GM12878 (cell line): ENCODE measurements around the gene FGF11. TPM values are rescaled to one million over a fixed set of nuclear protein-coding genes. Genes with fewer than 3 reads are reported as not detected.

Experiments used
- ATAC-seq: fragments of 200-7000 bp; cut with Tn5 transposase; 3 replicates; pipeline ENCODE4 v1.9.1; 2020; ENCODE audit warnings: mild to moderate bottlenecking, moderate library complexity
- BruUV-seq: library from RNA; stranded (reverse); fragments of 400-500 nt; replicated peaks from 2 replicates; lab custom pipeline; 2021; lab: Mats Ljungman, UMichigan
- CTCF ChIA-PET: fragments of 300-600 bp; sonication (Branson Sonifier 250); formaldehyde crosslinking; extraction: SDS; loops from one replicate; lab custom pipeline; 2021; ENCODE audit warnings: inconsistent platforms; lab: Yijun Ruan, JAX
- POLR2A ChIA-PET: fragments of 350-600 bp; formaldehyde crosslinking; extraction: SDS; loops from one replicate; lab custom pipeline; 2021; ENCODE audit warnings: inconsistent platforms; lab: Charles Lee
- RAD21 ChIA-PET: fragments of 300-600 bp; sonication (Branson Sonifier 250); formaldehyde crosslinking; loops from one replicate; lab custom pipeline; 2023; ENCODE audit warnings: antibody characterized with exemption; ENCODE audit not compliant: unreplicated experiment; lab: Charles Lee
- SMC1A ChIA-PET: fragments of 300-600 bp; sonication (Branson Sonifier 250); formaldehyde crosslinking; loops from one replicate; lab custom pipeline; 2023; ENCODE audit not compliant: unreplicated experiment, uncharacterized antibody; lab: Charles Lee
- DNase-seq: peaks from one replicate; pipeline ENCODE4 v3.0.0-alpha.2; 2011; ENCODE audit warnings: low read depth, low spot score
- FAIRE-seq: peaks from 3 replicates; lab custom pipeline; 2011; peaks lifted over from hg19 to GRCh38; lab: Jason Lieb, UNC
- H2AFZ ChIP-seq: 2 replicates; pipeline ENCODE4 v1.6.0; 2011; ENCODE audit warnings: low read depth, low read length, control low read depth; ENCODE audit not compliant: control insufficient read depth
- H3K27ac ChIP-seq: 2 replicates; pipeline ENCODE4 v1.5.1; 2011; ENCODE audit warnings: control low read depth; ENCODE audit not compliant: control insufficient read depth, insufficient read depth
- H3K27me3 ChIP-seq, 2 experiments: replicated peaks in 1 of 2; 2 replicates each; pipeline versions ENCODE4 v1.6.0 to v1.6.1; 2011; ENCODE audit warnings: low read length in 1 of 2; ENCODE audit not compliant: control insufficient read depth in 2 of 2, insufficient read depth in 2 of 2
- H3K36me3 ChIP-seq, 2 experiments: 2 replicates each; pipeline ENCODE4 v1.5.1; 2011; ENCODE audit warnings: low read length in 1 of 2; ENCODE audit not compliant: control insufficient read depth in 2 of 2, insufficient read depth in 2 of 2
- H3K4me1 ChIP-seq: 2 replicates; pipeline ENCODE4 v1.6.1; 2011; ENCODE audit warnings: mild to moderate bottlenecking, low read length, moderate library complexity, mixed read lengths; ENCODE audit not compliant: control insufficient read depth, insufficient read depth
- H3K4me2 ChIP-seq: 2 replicates; pipeline ENCODE4 v1.6.0; 2011; ENCODE audit warnings: control low read depth; ENCODE audit not compliant: control insufficient read depth, insufficient read depth
- H3K4me3 ChIP-seq: fragments of 200-600 bp; sonication (generic); 2 replicates; pipeline ENCODE4 v1.5.1; 2016
- H3K79me2 ChIP-seq: 2 replicates; pipeline ENCODE4 v1.6.0; 2011; ENCODE audit warnings: low read length; ENCODE audit not compliant: control insufficient read depth, insufficient read depth
- H3K9ac ChIP-seq: 2 replicates; pipeline ENCODE4 v1.8.0; 2011; ENCODE audit warnings: low read length, control low read depth, mixed read lengths; ENCODE audit not compliant: control insufficient read depth, insufficient read depth
- H3K9me3 ChIP-seq: replicated peaks from 3 replicates; pipeline ENCODE4 v1.5.1; 2011; ENCODE audit warnings: mild to moderate bottlenecking, low read length; ENCODE audit not compliant: control insufficient read depth, insufficient read depth
- H4K20me1 ChIP-seq: 2 replicates; pipeline ENCODE4 v1.6.0; 2011; ENCODE audit not compliant: control insufficient read depth, insufficient read depth
- BHLHE40 ChIP-seq, 2 experiments: fragments of 450-650 bp in 1 of 2; IDR thresholded peaks; 2 replicates each; pipeline ENCODE4 v1.6.1; 2011 to 2017; ENCODE audit warnings: low read depth in 2 of 2, borderline replicate concordance in 1 of 2, improper control_type of control experiment in 1 of 2, low read length in 1 of 2, mild to moderate bottlenecking in 1 of 2
- CREB1 ChIP-seq: IDR thresholded peaks from 2 replicates; pipeline ENCODE4 v1.6.1; 2012; ENCODE audit warnings: low read depth, mild to moderate bottlenecking, inconsistent platforms
- IRF3 ChIP-seq: fragments of 450-650 bp; IDR thresholded peaks from 2 replicates; pipeline ENCODE4 v1.6.1; 2014; ENCODE audit warnings: mild to moderate bottlenecking
- LARP7 ChIP-seq: fragments of 450-650 bp; IDR thresholded peaks from 2 replicates; pipeline ENCODE4 v1.6.1; 2017; ENCODE audit warnings: mild to moderate bottlenecking
- MLLT1 ChIP-seq: fragments of 450-650 bp; IDR thresholded peaks from 2 replicates; pipeline ENCODE4 v1.6.1; 2016; ENCODE audit warnings: mild to moderate bottlenecking
- MXI1 ChIP-seq: fragments of 150-350 bp; IDR thresholded peaks from 2 replicates; pipeline ENCODE4 v1.6.1; 2011; ENCODE audit warnings: low read depth, mild to moderate bottlenecking, inconsistent platforms, low read length, improper control_type of control experiment
- NFIC ChIP-seq: IDR thresholded peaks from 2 replicates; pipeline ENCODE4 v1.6.1; 2012; ENCODE audit warnings: low read depth, mild to moderate bottlenecking, inconsistent platforms, low read length, moderate library complexity
- NFXL1 ChIP-seq: fragments of 450-650 bp; IDR thresholded peaks from 2 replicates; pipeline ENCODE4 v1.6.1; 2017; ENCODE audit warnings: antibody characterized with exemption, mild to moderate bottlenecking, borderline replicate concordance
- NR2F1 ChIP-seq: fragments of 450-650 bp; conservative IDR thresholded peaks from 2 replicates; pipeline ENCODE4 v1.6.1; 2017; ENCODE audit warnings: mild to moderate bottlenecking
- NRF1 ChIP-seq: conservative IDR thresholded peaks from 2 replicates; pipeline ENCODE4 v1.6.1; 2011; ENCODE audit warnings: mild to moderate bottlenecking, low read depth, low read length, improper control_type of control experiment
- POLR2AphosphoS2 ChIP-seq: IDR thresholded peaks from 2 replicates; pipeline ENCODE4 v1.6.1; 2011; ENCODE audit warnings: low read depth, mild to moderate bottlenecking, low read length, improper control_type of control experiment, moderate library complexity
- POLR2AphosphoS5 ChIP-seq: IDR thresholded peaks from 2 replicates; pipeline ENCODE4 v1.6.1; 2011; ENCODE audit warnings: mild to moderate bottlenecking, low read length, inconsistent platforms
- PRDM15 ChIP-seq: fragments of 450-650 bp; formaldehyde crosslinking; IDR thresholded peaks from 2 replicates; pipeline ENCODE4 v1.4.0; 2020; ENCODE audit warnings: mild to moderate bottlenecking, moderate library complexity
- RB1 ChIP-seq: fragments of 450-650 bp; formaldehyde crosslinking; IDR thresholded peaks from 2 replicates; pipeline ENCODE4 v1.6.1; 2017; ENCODE audit warnings: mild to moderate bottlenecking, borderline replicate concordance
- RUNX3 ChIP-seq: IDR thresholded peaks from 2 replicates; pipeline ENCODE4 v1.6.1; 2012; ENCODE audit warnings: low read length, inconsistent platforms
- SREBF2 ChIP-seq: IDR thresholded peaks from 2 replicates; pipeline ENCODE4 v1.6.1; 2012; ENCODE audit warnings: mild to moderate bottlenecking, low read length
- SUPT20H ChIP-seq: IDR thresholded peaks from 2 replicates; pipeline ENCODE4 v1.6.1; 2011; ENCODE audit warnings: low read depth, mild to moderate bottlenecking, low read length, moderate library complexity, borderline replicate concordance; ENCODE audit not compliant: control insufficient read depth
- TARDBP ChIP-seq: IDR thresholded peaks from 2 replicates; pipeline ENCODE4 v1.6.1; 2016; ENCODE audit warnings: borderline replicate concordance
- ZSCAN29 ChIP-seq: fragments of 450-650 bp; IDR thresholded peaks from 2 replicates; pipeline ENCODE4 v1.6.1; 2017; ENCODE audit warnings: mild to moderate bottlenecking, moderate library complexity
- WGBS: methylation state at CpG from one replicate; pipeline ENCODE4 v1.1.6; 2016; ENCODE audit warnings: low lambda C conversion rate; ENCODE audit not compliant: insufficient replicate concordance, insufficient coverage; ENCODE audit errors: missing lambda C conversion rate; 5-methylcytosine and 5-hydroxymethylcytosine counted together
- in situ Hi-C: fragments of 300-500 bp; cut with MboI; formaldehyde crosslinking; loops from 9 replicates; pipeline ENCODE4 v1.14.3; 2018; ENCODE audit warnings: mixed read lengths
- intact Hi-C: fragments of 100-400 bp; cut with micrococcal nuclease; formaldehyde crosslinking; loops from one replicate; pipeline ENCODE4 v1.14.2; 2022; ENCODE audit not compliant: unreplicated experiment
- polyA plus RNA-seq, 11 experiments: library from polyadenylated mRNA; depleted of rRNA in 4 of 11; unstranded in 6 of 11; stranded (reverse) in 5 of 11; fragments of >200 nt; fragmentation: Nextera tagmentation in 4 of 11; fragmentation: Illumina TruSeq in 1 of 11; extraction: Ambion mirVana in 4 of 11; extraction: Trizol in 1 of 11; gene quantifications; 1 replicate in 1 of 11; 2 replicates in 10 of 11; pipeline versions ENCODE4 v1.2.1 to v1.2.3, GENCODE V29; 2011 to 2016; ENCODE audit warnings: inconsistent platforms in 2 of 11, missing spikeins in 2 of 11, low read depth in 1 of 11
- total RNA-seq, 4 experiments: library from RNA; depleted of rRNA in 3 of 4; stranded (reverse); fragments of >200 nt in 3 of 4; fragmentation: Illumina TruSeq in 1 of 4; extraction: Trizol in 1 of 4; gene quantifications; 2 replicates each; pipeline versions ENCODE4 v1.2.1 to v1.2.3, GENCODE V29; 2013 to 2021

The FGF11 gene
- total and polyA plus RNA-seq, 10 of the 15 experiments (the other 5 are each of a cell fraction or from before 2014, with no cell fraction given), result 0.69 to 21.1 (median 2.6) TPM

- Histone ChIP-seq H3K4me2 (peak overlapping the region; percentile 68), H3K4me1 (no peaks in the 10 kb centered on the region; the same call in 1 of the 2 replicates), H3K27me3 (no peaks in the 10 kb centered on the region), H3K27ac (peak overlapping the region; percentile 75), H3K36me3 (peaks cover 0 to 3% of the 10 kb centered on the region in 2 experiments; a peak in 2 of 4 replicates), H2AFZ (no peak overlapping the region), H3K9me3 (no peaks in the 10 kb centered on the region), H3K9ac (peak overlapping the region; percentile 89), H3K4me3 (peak overlapping the region; percentile 91), H4K20me1 (peaks cover 6% of the 10 kb centered on the region; the same call in 1 of the 2 replicates), H3K79me2 (peaks cover 53% of the 10 kb centered on the region)
- ChIA-PET CTCF (interaction anchor here (1.0 to 4.7 kb wide), 7 partner anchors 29 to 202 kb away, joined by 3 to 28 read pairs (median 13); partner anchors contain the start of genes SENP3, TMEM102 and TP53), POLR2A (interaction anchor here (0.5 to 6.6 kb wide), 12 partner anchors 8 to 448 kb away, joined by 3 to 63 read pairs (median 5); partner anchors contain the start of genes ACAP1, FGF11, TMEM102 and TNFSF13), RAD21 (interaction anchor here (0.7 to 1.9 kb wide), 6 partner anchors 44 to 202 kb away, joined by 3 to 11 read pairs (median 5); partner anchors contain the start of genes FGF11 and TP53), SMC1A (interaction anchor here (1.5 to 3.5 kb wide), 3 partner anchors 41 to 73 kb away, joined by 3 to 24 read pairs (median 6); partner anchors contain the start of genes TMEM102 and TNFSF13)
- in situ Hi-C loops, result no loop called here
- FAIRE-seq (no peak), DNase-seq (no peak), ATAC-seq (peak; percentile 2; the same call in 2 of the 3 replicates)
- intact Hi-C loops, result loop anchor here (1.0 to 10.0 kb wide), 3 partner anchors 30 to 200 kb away; partner anchors contain the start of genes TP53 and WRAP53
- WGBS, result 0% methylated on average over 19 of the region's 19 CpGs
- no TSS peak for BruUV-seq
- TF ChIP-seq IRF3 (no peak), MLLT1 (no peak), MXI1 (peak; percentile 78), NFXL1 (no peak), LARP7 (peak; percentile 75), CREB1 (no peak), SUPT20H (no peak), TARDBP (no peak), SREBF2 (no peak), POLR2AphosphoS2 (no peak), RUNX3 (no peak), NRF1 (no peak), POLR2AphosphoS5 (no peak), PRDM15 (CRISPR knock-in tag) (no peak), RB1 (peak; percentile 31; the same call in 1 of the 2 replicates), NFIC (no peak), BHLHE40 (IDR thresholded peaks at IDR 0.05; ENCODE audit: borderline replicate concordance in 1 of 2, low read depth in 2 of 2, low read length in 1 of 2) (no peak), NR2F1 (no peak), ZSCAN29 (no peak)
Measured at GRCh38 chr17:7484919-7485377, 45.6 kb downstream of the FGF11 start.
